MM.1S (cell line): ENCODE results near the gene DNAH6.

Experiments
- DNase-seq: peaks from one replicate; pipeline ENCODE4 v3.0.0-alpha.2; 2015
- H2AFZ ChIP-seq: fragments of 300-600 bp; sonication (generic); 2 replicates; pipeline ENCODE4 v1.6.0; 2016; ENCODE audit warnings: antibody characterized with exemption, low read length
- H3F3A ChIP-seq: fragments of 300-600 bp; sonication (generic); 2 replicates; pipeline ENCODE4 v1.6.1; 2016; ENCODE audit warnings: mild to moderate bottlenecking, antibody characterized with exemption, low read length, moderate library complexity, mixed read lengths; ENCODE audit not compliant: insufficient read depth
- H3K27ac ChIP-seq: fragments of 300-600 bp; sonication (generic); 2 replicates; pipeline ENCODE4 v1.5.1; 2016; ENCODE audit warnings: mild to moderate bottlenecking, low read length
- H3K27me3 ChIP-seq: fragments of 300-600 bp; sonication (generic); replicated peaks from 2 replicates; pipeline ENCODE4 v1.6.0; 2016; ENCODE audit warnings: low read length; ENCODE audit not compliant: insufficient read depth
- H3K36me3 ChIP-seq: fragments of 300-600 bp; sonication (generic); replicated peaks from 2 replicates; pipeline ENCODE4 v1.6.1; 2016; ENCODE audit warnings: mild to moderate bottlenecking, low read length, mixed read lengths; ENCODE audit not compliant: insufficient read depth
- H3K4me1 ChIP-seq: fragments of 300-600 bp; sonication (generic); 2 replicates; pipeline ENCODE4 v1.6.1; 2016; ENCODE audit warnings: low read length, mixed read lengths
- H3K4me2 ChIP-seq: fragments of 300-600 bp; sonication (generic); 2 replicates; pipeline ENCODE4 v1.6.0; 2016; ENCODE audit warnings: low read depth, low read length
- H3K4me3 ChIP-seq: fragments of 300-600 bp; sonication (generic); 2 replicates; pipeline ENCODE4 v1.5.1; 2016; ENCODE audit warnings: low read length, mixed read lengths
- H3K79me2 ChIP-seq: fragments of 300-600 bp; sonication (generic); 2 replicates; pipeline ENCODE4 v1.6.1; 2016; ENCODE audit warnings: mixed run types, low read length, mixed read lengths
- H3K9ac ChIP-seq: fragments of 300-600 bp; sonication (generic); 2 replicates; pipeline ENCODE4 v1.6.1; 2016; ENCODE audit warnings: low read length, mixed read lengths
- H3K9me2 ChIP-seq: fragments of 300-600 bp; sonication (generic); replicated peaks from 2 replicates; pipeline ENCODE4 v1.6.1; 2016; ENCODE audit warnings: mild to moderate bottlenecking, low read length, mixed read lengths; ENCODE audit not compliant: insufficient read depth
- H3K9me3 ChIP-seq: fragments of 300-600 bp; sonication (generic); replicated peaks from 2 replicates; pipeline ENCODE4 v1.6.1; 2016; ENCODE audit warnings: mild to moderate bottlenecking, low read length, mixed read lengths; ENCODE audit not compliant: insufficient read depth
- H4K20me1 ChIP-seq: fragments of 300-600 bp; sonication (generic); 2 replicates; pipeline ENCODE4 v1.6.1; 2016; ENCODE audit warnings: mild to moderate bottlenecking, low read length, moderate library complexity, mixed read lengths; ENCODE audit not compliant: insufficient read depth
- CTCF ChIP-seq: fragments of 300-600 bp; sonication (generic); IDR thresholded peaks from 2 replicates; pipeline ENCODE4 v1.5.1; 2016; ENCODE audit warnings: antibody characterized with exemption, low read length, mixed read lengths
- EZH2 ChIP-seq: fragments of 300-600 bp; sonication (generic); optimal IDR thresholded peaks from 2 replicates; pipeline ENCODE3; 2017; ENCODE audit warnings: low read depth, mild to moderate bottlenecking, antibody characterized with exemption, low read length, mixed read lengths
- EZH2phosphoT487 ChIP-seq: fragments of 300-600 bp; sonication (generic); IDR thresholded peaks from 2 replicates; pipeline ENCODE4 v1.6.1; 2018; ENCODE audit warnings: antibody characterized with exemption, low read length

DNAH6 gene

GRCh38 chr2:84619794-84620371 lies 103.6 kb downstream of the DNAH6 start:
- H3K9ac ChIP-seq: no peak overlapping the region
- H3K36me3 ChIP-seq: no peaks in the 10 kb centered on the region
- no peak for TF ChIP-seq EZH2phosphoT487
- TF ChIP-seq EZH2: no peak
- no peak for TF ChIP-seq CTCF
- H3K9me3 ChIP-seq: no peaks in the 10 kb centered on the region
- H3F3A ChIP-seq: 0 out of 2 replicates have a peak, but pooled peaks cover 3% of the 10 kb centered on the region
- no peak overlapping the region for H2AFZ ChIP-seq
- no peak overlapping the region for H3K4me2 ChIP-seq
- no peaks in the 10 kb centered on the region for H4K20me1 ChIP-seq
- no peaks in the 10 kb centered on the region for H3K79me2 ChIP-seq
- H3K4me1 ChIP-seq: 0 out of 2 replicates have a peak, but pooled peaks cover 8% of the 10 kb centered on the region
- no peak overlapping the region for H3K4me3 ChIP-seq
- no peaks in the 10 kb centered on the region for H3K9me2 ChIP-seq
- H3K27ac ChIP-seq: no peak overlapping the region
- no peak for DNase-seq
- H3K27me3 ChIP-seq: no peaks in the 10 kb centered on the region

- H3K4me2 ChIP-seq: no peak overlapping the region
- no peak for TF ChIP-seq CTCF
Measured at GRCh38 chr2:84628486-84628885, 112.2 kb downstream of the DNAH6 start.

GRCh38 chr2:84629550-84629949 lies 113.3 kb downstream of the DNAH6 start:
- no peak for TF ChIP-seq EZH2
- TF ChIP-seq CTCF: no peak
- no peak for TF ChIP-seq EZH2phosphoT487
- Histone ChIP-seq H3F3A (no peaks in the 10 kb centered on the region), H3K4me3 (no peak overlapping the region), H2AFZ (no peak overlapping the region), H3K79me2 (no peaks in the 10 kb centered on the region), H3K27me3 (no peaks in the 10 kb centered on the region), H3K9me2 (no peaks in the 10 kb centered on the region), H3K9me3 (no peaks in the 10 kb centered on the region), H4K20me1 (no peaks in the 10 kb centered on the region), H3K9ac (no peak overlapping the region), H3K27ac (no peak overlapping the region), H3K4me1 (peaks cover 18% of the 10 kb centered on the region), H3K36me3 (no peaks in the 10 kb centered on the region), H3K4me2 (peak overlapping the region; percentile 28; the same call in 1 of the 2 replicates)
- DNase-seq: peak; percentile 62

More at GRCh38 chr2:84628486-84628885, 112.2 kb downstream of the DNAH6 start:
- Histone ChIP-seq H3K9me3 (no peaks in the 10 kb centered on the region), H3K27ac (no peak overlapping the region), H3K4me3 (no peak overlapping the region), H3K9me2 (no peaks in the 10 kb centered on the region), H4K20me1 (no peaks in the 10 kb centered on the region), H3K36me3 (no peaks in the 10 kb centered on the region), H3K9ac (no peak overlapping the region), H3K4me1 (peaks cover 18% of the 10 kb centered on the region), H2AFZ (no peak overlapping the region), H3F3A (no peaks in the 10 kb centered on the region), H3K27me3 (no peaks in the 10 kb centered on the region), H3K79me2 (no peaks in the 10 kb centered on the region)
- DNase-seq: no peak
